Transverse colon (tissue), 3 donors: Measurements from ENCODE around the gene MFAP4.

Experiments
- CTCF ChIP-seq, 5 experiments: fragments of 200-600 bp in 3 of 5; fragments of 450-650 bp in 2 of 5; sonication (generic) in 3 of 5; IDR thresholded peaks; 1 replicate in 2 of 5; 2 replicates in 3 of 5; pipeline ENCODE4 v1.5.1; 2016 to 2017; ENCODE audit warnings: antibody characterized with exemption in 5 of 5, inconsistent platforms in 3 of 5, mild to moderate bottlenecking in 2 of 5, moderate library complexity in 1 of 5
- EP300 ChIP-seq: sonication (generic); formaldehyde crosslinking; IDR thresholded peaks from one replicate; pipeline ENCODE4 v1.6.1; 2017; ENCODE audit warnings: antibody characterized with exemption, low read depth

- TF ChIP-seq CTCF (IDR thresholded peaks at IDR 0.05) (no peak), EP300 (no peak)
Observed at GRCh38 chr17:19399750-19400450, 12.9 kb upstream of the MFAP4 start.
